NOMO-1 treated with DMSO at 0.1 percent for 48 hours (cell line): ENCODE results near the gene CDYL2.

Experiments used
- DNase-seq: peaks from one replicate; lab custom pipeline; 2025; ENCODE audit not compliant: unreplicated experiment; lab: John Stamatoyannopoulos, UW

The CDYL2 gene

GRCh38 chr16:80707686-80708085 lies 96.7 kb downstream of the CDYL2 start:
- no peak for DNase-seq

GRCh38 chr16:80705596-80705995 lies 98.8 kb downstream of the CDYL2 start:
- DNase-seq = no peak

GRCh38 chr16:80704751-80705505 lies 99.5 kb downstream of the CDYL2 start:
- DNase-seq = no peak

- DNase-seq = no peak
Observed at GRCh38 chr16:80703131-80704071, 101.0 kb downstream of the CDYL2 start.

- DNase-seq = no peak
Observed at GRCh38 chr16:80702696-80703095, 101.7 kb downstream of the CDYL2 start.

GRCh38 chr16:80700558-80700957 lies 103.8 kb downstream of the CDYL2 start:
- no peak for DNase-seq

GRCh38 chr16:80695020-80695419 lies 109.4 kb downstream of the CDYL2 start:
- no peak for DNase-seq

GRCh38 chr16:80693553-80693952 lies 110.8 kb downstream of the CDYL2 start:
- no peak for DNase-seq

- DNase-seq = no peak
Observed at GRCh38 chr16:80692270-80692669, 112.1 kb downstream of the CDYL2 start.

- DNase-seq = no peak
Observed at GRCh38 chr16:80691111-80691741, 113.2 kb downstream of the CDYL2 start.

GRCh38 chr16:80689487-80689886 lies 114.9 kb downstream of the CDYL2 start:
- no peak for DNase-seq

- DNase-seq = no peak
Observed at GRCh38 chr16:80687606-80688005, 116.8 kb downstream of the CDYL2 start.

- no peak for DNase-seq
Observed at GRCh38 chr16:80684906-80685305, 119.5 kb downstream of the CDYL2 start.

- DNase-seq = no peak
Observed at GRCh38 chr16:80684136-80684765, 120.1 kb downstream of the CDYL2 start.

- no peak for DNase-seq
Observed at GRCh38 chr16:80683646-80684045, 120.8 kb downstream of the CDYL2 start.

- no peak for DNase-seq
Observed at GRCh38 chr16:80682421-80683070, 121.9 kb downstream of the CDYL2 start.

- DNase-seq = no peak
Observed at GRCh38 chr16:80681436-80681835, 123.0 kb downstream of the CDYL2 start.

GRCh38 chr16:80680839-80681238 lies 123.6 kb downstream of the CDYL2 start:
- DNase-seq = no peak

- DNase-seq = no peak
Observed at GRCh38 chr16:80680046-80680445, 124.4 kb downstream of the CDYL2 start.

- no peak for DNase-seq
Observed at GRCh38 chr16:80674884-80675283, 129.5 kb downstream of the CDYL2 start.

- DNase-seq = no peak
Observed at GRCh38 chr16:80672379-80672778, 132.0 kb downstream of the CDYL2 start.
